ENCODE data around the gene UROC1.

Gene UROC1

GRCh38 chr3:126464997-126465396 lies 52.6 kb downstream of the UROC1 start:
- no peak for TF ChIP-seq YY1 (IDR thresholded peaks at IDR 0.05; ENCODE audit: low read depth)
- TF ChIP-seq CEBPB (IDR thresholded peaks at IDR 0.05) = no peak
- TF ChIP-seq USF1 (IDR thresholded peaks at IDR 0.05) = no peak
- no peak for TF ChIP-seq CREB1 (IDR thresholded peaks at IDR 0.05; ENCODE audit: low read depth)
- TF ChIP-seq REST (IDR thresholded peaks at IDR 0.05; ENCODE audit: low read depth) = no peak
- no peak for TF ChIP-seq TEAD4 (IDR thresholded peaks at IDR 0.05)
- TF ChIP-seq NFIC (IDR thresholded peaks at IDR 0.05) = no peak
- TF ChIP-seq EP300 (IDR thresholded peaks at IDR 0.05; ENCODE audit: borderline replicate concordance) = no peak
- TF ChIP-seq RAD21 (IDR thresholded peaks at IDR 0.05; ENCODE audit: low read depth) = no peak
- TF ChIP-seq MAX (IDR thresholded peaks at IDR 0.05) = no peak
- no peak for TF ChIP-seq EGR1 (IDR thresholded peaks at IDR 0.05)

GRCh38 chr3:126464494-126464893 lies 53.1 kb downstream of the UROC1 start:
- TF ChIP-seq USF1 (IDR thresholded peaks at IDR 0.05) (no peak), NFIC (IDR thresholded peaks at IDR 0.05) (no peak), YY1 (IDR thresholded peaks at IDR 0.05; ENCODE audit: low read depth) (no peak)

- TF ChIP-seq USF1 (IDR thresholded peaks at IDR 0.05) = no peak
- TF ChIP-seq RAD21 (IDR thresholded peaks at IDR 0.05; ENCODE audit: low read depth) = no peak
- no peak for TF ChIP-seq TCF12 (IDR thresholded peaks at IDR 0.05; ENCODE audit: low read depth)
- no peak for TF ChIP-seq MAX (IDR thresholded peaks at IDR 0.05)
- TF ChIP-seq NFIC (IDR thresholded peaks at IDR 0.05) = no peak
- TF ChIP-seq TAF1 (IDR thresholded peaks at IDR 0.05; ENCODE audit: low read depth) = no peak
- TF ChIP-seq ZBTB7A (IDR thresholded peaks at IDR 0.05; ENCODE audit: low read depth) = no peak
- no peak for TF ChIP-seq EP300 (IDR thresholded peaks at IDR 0.05; ENCODE audit: borderline replicate concordance)
- no peak for TF ChIP-seq YY1 (IDR thresholded peaks at IDR 0.05; ENCODE audit: low read depth)
- TF ChIP-seq CEBPB (IDR thresholded peaks at IDR 0.05) = no peak
- TF ChIP-seq CREB1 (IDR thresholded peaks at IDR 0.05; ENCODE audit: low read depth) = no peak
- no peak for TF ChIP-seq TEAD4 (IDR thresholded peaks at IDR 0.05)
- no peak for TF ChIP-seq REST (IDR thresholded peaks at IDR 0.05; ENCODE audit: low read depth)
- no peak for TF ChIP-seq EGR1 (IDR thresholded peaks at IDR 0.05)
- no peak for TF ChIP-seq FOXM1 (IDR thresholded peaks at IDR 0.05; ENCODE audit: borderline replicate concordance, low read depth)
These were observed 53.5 kb downstream of the UROC1 start for GRCh38 chr3:126464093-126464492.

- TF ChIP-seq REST (IDR thresholded peaks at IDR 0.05; ENCODE audit: low read depth) (no peak), ZBTB7A (IDR thresholded peaks at IDR 0.05; ENCODE audit: low read depth) (no peak), TEAD4 (IDR thresholded peaks at IDR 0.05) (no peak), CREB1 (IDR thresholded peaks at IDR 0.05; ENCODE audit: low read depth) (no peak), YY1 (IDR thresholded peaks at IDR 0.05; ENCODE audit: low read depth) (no peak), RAD21 (IDR thresholded peaks at IDR 0.05; ENCODE audit: low read depth) (no peak), USF1 (IDR thresholded peaks at IDR 0.05) (no peak), TAF1 (IDR thresholded peaks at IDR 0.05; ENCODE audit: low read depth) (no peak), FOXM1 (IDR thresholded peaks at IDR 0.05; ENCODE audit: borderline replicate concordance, low read depth) (no peak), TCF12 (IDR thresholded peaks at IDR 0.05; ENCODE audit: low read depth) (no peak), EP300 (IDR thresholded peaks at IDR 0.05; ENCODE audit: borderline replicate concordance) (no peak), NFIC (IDR thresholded peaks at IDR 0.05) (no peak), CEBPB (IDR thresholded peaks at IDR 0.05) (no peak), EGR1 (IDR thresholded peaks at IDR 0.05) (no peak), MAX (IDR thresholded peaks at IDR 0.05) (no peak)
These were observed 54.1 kb downstream of the UROC1 start for GRCh38 chr3:126463521-126463920.

Measured in Ishikawa (cell line).